HepG2 (cell line): ENCODE results near the gene CRLF3. TPM values are rescaled to one million over a fixed set of nuclear protein-coding genes. Genes with fewer than 3 reads are reported as not detected.

Experiments
- ATAC-seq: fragments of 200-7000 bp; cut with Tn5 transposase; 3 replicates; pipeline ENCODE4 v1.9.1; 2020; ENCODE audit warnings: mild to moderate bottlenecking, moderate library complexity
- BruUV-seq: library from RNA; stranded (reverse); fragments of 400-500 nt; replicated peaks from 2 replicates; lab custom pipeline; 2021; lab: Mats Ljungman, UMichigan
- CTCF ChIA-PET: fragments of 300-600 bp; formaldehyde crosslinking; extraction: SDS; loops from one replicate; lab custom pipeline; 2021; ENCODE audit warnings: low total read pairs, inconsistent platforms, low intra/inter-chr PET ratio; lab: Yijun Ruan, JAX
- POLR2A ChIA-PET: fragments of 350-600 bp; sonication (Branson Sonifier 250); formaldehyde crosslinking; loops from one replicate; lab custom pipeline; 2020; ENCODE audit warnings: antibody characterized with exemption, inconsistent platforms; lab: Yijun Ruan, JAX
- DNase-seq: peaks from one replicate; pipeline ENCODE4 v3.0.0-alpha.2; 2015; ENCODE audit warnings: low spot score
- FAIRE-seq: peaks from 3 replicates; lab custom pipeline; 2011; peaks lifted over from hg19 to GRCh38; lab: Jason Lieb, UNC
- H2AFZ ChIP-seq: one replicate; pipeline ENCODE4 v1.6.1; 2011; ENCODE audit warnings: low read length, inconsistent platforms
- H3K27ac ChIP-seq: fragments of 300-600 bp; 3 replicates; pipeline ENCODE4 v1.8.0; 2011; ENCODE audit warnings: mixed run types, mild to moderate bottlenecking, mixed read lengths, low read length, inconsistent platforms; ENCODE audit not compliant: insufficient read depth; ENCODE audit errors: extremely low read length
- H3K27me3 ChIP-seq, 2 experiments: fragments of 200-600 bp in 1 of 2; 2 replicates in 1 of 2; 3 replicates in 1 of 2; pipeline versions ENCODE4 v1.6.0 to v1.8.0; 2011; ENCODE audit warnings: low read length in 2 of 2, mild to moderate bottlenecking in 2 of 2, moderate library complexity in 2 of 2, inconsistent platforms in 1 of 2; ENCODE audit not compliant: insufficient read depth in 2 of 2, control insufficient read depth in 1 of 2
- H3K36me3 ChIP-seq, 2 experiments: fragments of 200-600 bp in 1 of 2; replicated peaks in 1 of 2; 2 replicates in 1 of 2; 3 replicates in 1 of 2; pipeline versions ENCODE4 v1.5.1 to v1.8.0; 2011; ENCODE audit warnings: low read length in 2 of 2, inconsistent platforms in 1 of 2; ENCODE audit not compliant: insufficient read depth in 2 of 2, control insufficient read depth in 1 of 2
- H3K4me1 ChIP-seq: 2 replicates; pipeline ENCODE4 v1.5.1; 2012; ENCODE audit warnings: low read length, inconsistent platforms; ENCODE audit not compliant: insufficient read depth
- H3K4me2 ChIP-seq: 2 replicates; pipeline ENCODE4 v1.6.0; 2011; ENCODE audit warnings: low read depth, low read length, inconsistent platforms
- H3K4me3 ChIP-seq, 3 experiments: fragments of 200-600 bp in 1 of 3; sonication (generic), shearing (Covaris generic) in 1 of 3; replicated peaks in 1 of 3; 2 replicates each; pipeline ENCODE4 v1.5.1; 2011 to 2016; ENCODE audit warnings: low read length in 3 of 3, inconsistent platforms in 2 of 3, low read depth in 2 of 3, mild to moderate bottlenecking in 2 of 3, control low read depth in 1 of 3, mixed read lengths in 1 of 3; ENCODE audit not compliant: insufficient read depth in 1 of 3
- H3K79me2 ChIP-seq: one replicate; pipeline ENCODE4 v1.6.1; 2011; ENCODE audit warnings: low read length, inconsistent platforms; ENCODE audit not compliant: insufficient read depth
- H3K9ac ChIP-seq: 2 replicates; pipeline ENCODE4 v1.6.0; 2011; ENCODE audit warnings: mild to moderate bottlenecking, low read depth, low read length, inconsistent platforms; ENCODE audit not compliant: insufficient read depth
- H3K9me3 ChIP-seq: 2 replicates; pipeline ENCODE4 v1.5.1; 2012; ENCODE audit warnings: mild to moderate bottlenecking, low read length
- H4K20me1 ChIP-seq: 2 replicates; pipeline ENCODE4 v1.6.0; 2011; ENCODE audit warnings: inconsistent platforms, mild to moderate bottlenecking, low read length, moderate library complexity; ENCODE audit not compliant: insufficient read depth
- ISL2 ChIP-seq: sonication (generic); formaldehyde crosslinking; IDR thresholded peaks from 2 replicates; pipeline ENCODE4 v1.5.0; 2020; ENCODE audit warnings: missing genetic modification reagents
- KAT7 ChIP-seq: IDR thresholded peaks from 2 replicates; pipeline ENCODE4 v1.6.1; 2018; ENCODE audit warnings: borderline replicate concordance, missing compliant biosample characterization
- MAFG ChIP-seq: sonication (generic); formaldehyde crosslinking; IDR thresholded peaks from 2 replicates; pipeline ENCODE4 v1.5.1; 2020; ENCODE audit warnings: mild to moderate bottlenecking, missing genetic modification reagents
- MIXL1 ChIP-seq: IDR thresholded peaks from 2 replicates; pipeline ENCODE4 v1.6.1; 2016
- NR2F6 ChIP-seq, 2 experiments: IDR thresholded peaks; 2 replicates each; pipeline ENCODE4 v1.6.1; 2016; ENCODE audit warnings: antibody characterized with exemption in 1 of 2, mild to moderate bottlenecking in 1 of 2
- ZNF615 ChIP-seq: sonication (generic); formaldehyde crosslinking; IDR thresholded peaks from 2 replicates; pipeline ENCODE4 v1.5.0; 2020; ENCODE audit warnings: mild to moderate bottlenecking, missing genetic modification reagents, borderline replicate concordance
- ZSCAN31 ChIP-seq: sonication (generic); formaldehyde crosslinking; IDR thresholded peaks from 2 replicates; pipeline ENCODE4 v1.5.0; 2020; ENCODE audit warnings: low read depth, mild to moderate bottlenecking, missing genetic modification reagents
- ZSCAN9 ChIP-seq: IDR thresholded peaks from 2 replicates; pipeline ENCODE4 v1.6.1; 2016; ENCODE audit warnings: borderline replicate concordance
- WGBS: methylation state at CpG from one replicate; pipeline ENCODE4 v1.1.6; 2017; ENCODE audit warnings: low lambda C conversion rate; 5-methylcytosine and 5-hydroxymethylcytosine counted together
- in situ Hi-C: cut with HindIII; loops from 2 replicates; pipeline ENCODE4 v1.10.0; 2017; ENCODE audit warnings: low pct_unique_long_range_greater_than_20kb; ENCODE audit not compliant: extremely low pct_ligation_motif_present
- intact Hi-C: fragments of 100-400 bp; cut with micrococcal nuclease; formaldehyde crosslinking; loops from one replicate; pipeline ENCODE4 v1.10.0; 2022; ENCODE audit not compliant: unreplicated experiment
- polyA plus RNA-seq, 8 experiments: library from polyadenylated mRNA; depleted of rRNA in 3 of 8; stranded (reverse) in 7 of 8; unstranded in 1 of 8; fragments of >200 nt; fragmentation: Illumina TruSeq in 4 of 8; extraction: Trizol in 4 of 8; gene quantifications; 2 replicates each; pipeline versions ENCODE4 v1.2.1 to v1.2.3, GENCODE V29; 2011 to 2016; ENCODE audit warnings: low read depth in 4 of 8, missing spikeins in 1 of 8, mixed read lengths in 1 of 8; ENCODE audit not compliant: insufficient read depth in 1 of 8
- total RNA-seq, 5 experiments: library from RNA; depleted of rRNA; stranded (reverse); fragments of >200 nt; fragmentation: Illumina TruSeq; extraction: Trizol; gene quantifications; 2 replicates each; pipeline ENCODE4 v1.2.3, GENCODE V29; 2016; ENCODE audit warnings: low read depth in 1 of 5

CRLF3 gene
- total and polyA plus RNA-seq, 2 of the 13 experiments (the other 11 are each of a cell fraction or from before 2014, with no cell fraction given) = 6.4 to 9.1 TPM

GRCh38 chr17:30807896-30808295 is 16.6 kb downstream of the CRLF3 start:
- CTCF ChIA-PET = no interaction called here
- Histone ChIP-seq H3K9me3 (no peaks in the 10 kb centered on the region), H3K79me2 (no peaks in the 10 kb centered on the region)
- FAIRE-seq (no peak), DNase-seq (no peak)
- BruUV-seq = no TSS peak
- in situ Hi-C loops = no loop called here
- no peak for TF ChIP-seq KAT7 (CRISPR knock-in tag)
- no peak for TF ChIP-seq ZSCAN9 (CRISPR knock-in tag)
- no peak for TF ChIP-seq NR2F6 (IDR thresholded peaks at IDR 0.05)
- TF ChIP-seq NR2F6 (CRISPR knock-in tag; IDR thresholded peaks at IDR 0.05) = no peak
- no peak for TF ChIP-seq MIXL1
- TF ChIP-seq ZSCAN31 (CRISPR knock-in tag) = no peak
- TF ChIP-seq ZNF615 (CRISPR knock-in tag) = no peak
- TF ChIP-seq MAFG (CRISPR knock-in tag) = no peak
- TF ChIP-seq, all 625 proteins: peak for 0
- Histone ChIP-seq H3K4me2 (no peak overlapping the region), H3K36me3 (peaks cover 2 to 18% of the 10 kb centered on the region in 2 experiments; a peak in 3 of 5 replicates), H3K4me3 (no peak overlapping the region), H4K20me1 (no peaks in the 10 kb centered on the region), H3K27me3 (no peaks in the 10 kb centered on the region; a peak in 1 of 5 replicates), H2AFZ (no peak overlapping the region), H3K9ac (no peak overlapping the region), H3K27ac (no peak overlapping the region), H3K4me1 (no peaks in the 10 kb centered on the region)
- intact Hi-C loops = no loop called here
- ATAC-seq = no peak
- 100% methylated on average over 1 of the region's 1 CpG for WGBS
- POLR2A ChIA-PET = no interaction called here

GRCh38 chr17:30805944-30806456 is 18.5 kb downstream of the CRLF3 start:
- in situ Hi-C loops = no loop called here
- ChIA-PET POLR2A (no interaction called here), CTCF (no interaction called here)
- H2AFZ ChIP-seq = no peak overlapping the region
- H3K27ac ChIP-seq = no peak overlapping the region
- no TSS peak for BruUV-seq
- TF ChIP-seq ISL2 (CRISPR knock-in tag) = no peak
- H3K9ac ChIP-seq = no peak overlapping the region
- peaks cover 6 to 24% of the 10 kb centered on the region in 2 experiments; a peak in 4 of 5 replicates for H3K36me3 ChIP-seq
- FAIRE-seq (no peak), DNase-seq (no peak), ATAC-seq (no peak)
- H3K27me3 ChIP-seq = no peaks in the 10 kb centered on the region; a peak in 1 of 5 replicates
- no peaks in the 10 kb centered on the region for H4K20me1 ChIP-seq
- no peaks in the 10 kb centered on the region for H3K79me2 ChIP-seq
- intact Hi-C loops = no loop called here
- WGBS = 98% methylated on average over 2 of the region's 2 CpGs
- H3K4me2 ChIP-seq = no peak overlapping the region
- H3K4me1 ChIP-seq = no peaks in the 10 kb centered on the region
- H3K4me3 ChIP-seq = no peak overlapping the region
- H3K9me3 ChIP-seq = no peaks in the 10 kb centered on the region
